DOHH2 (cell line): Measurements from ENCODE around the gene GALNT2.

ENCODE experiments used
- EZH2phosphoT487 ChIP-seq: fragments of 200-600 bp; sonication (generic); IDR thresholded peaks from 2 replicates; pipeline ENCODE4 v1.6.1; 2017; ENCODE audit warnings: borderline replicate concordance, mild to moderate bottlenecking, antibody characterized with exemption, low read length, moderate library complexity, mixed read lengths
- TF ChIP-seq, protein P1 (sequence below): fragments of 200-600 bp; sonication (generic); IDR thresholded peaks from one replicate; pipeline ENCODE4 v1.5.1; 2014; ENCODE audit warnings: antibody characterized with exemption, mild to moderate bottlenecking, low read depth, low read length; ENCODE audit not compliant: poor library complexity, severe bottlenecking

DNA sequence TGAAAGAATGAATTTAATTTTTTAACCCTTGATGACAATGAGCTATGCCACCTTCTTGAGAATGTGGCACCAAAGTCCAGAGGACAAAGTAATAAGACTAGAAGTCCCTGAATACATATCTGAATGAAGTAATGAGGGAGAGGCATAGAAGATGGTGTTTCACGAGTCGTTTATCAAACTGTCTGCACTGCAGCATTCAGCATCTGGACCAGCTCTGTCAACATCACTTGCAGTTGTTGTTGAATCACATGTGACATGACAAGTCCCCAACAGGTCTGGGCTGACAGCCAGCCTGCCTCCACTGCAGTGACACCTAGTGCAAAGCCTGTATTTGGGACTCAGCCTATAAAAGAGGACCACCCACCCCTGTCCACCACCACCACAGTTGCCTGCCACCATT lies 17.3 kb upstream of the GALNT2 start:
- TF ChIP-seq, protein P1, sequence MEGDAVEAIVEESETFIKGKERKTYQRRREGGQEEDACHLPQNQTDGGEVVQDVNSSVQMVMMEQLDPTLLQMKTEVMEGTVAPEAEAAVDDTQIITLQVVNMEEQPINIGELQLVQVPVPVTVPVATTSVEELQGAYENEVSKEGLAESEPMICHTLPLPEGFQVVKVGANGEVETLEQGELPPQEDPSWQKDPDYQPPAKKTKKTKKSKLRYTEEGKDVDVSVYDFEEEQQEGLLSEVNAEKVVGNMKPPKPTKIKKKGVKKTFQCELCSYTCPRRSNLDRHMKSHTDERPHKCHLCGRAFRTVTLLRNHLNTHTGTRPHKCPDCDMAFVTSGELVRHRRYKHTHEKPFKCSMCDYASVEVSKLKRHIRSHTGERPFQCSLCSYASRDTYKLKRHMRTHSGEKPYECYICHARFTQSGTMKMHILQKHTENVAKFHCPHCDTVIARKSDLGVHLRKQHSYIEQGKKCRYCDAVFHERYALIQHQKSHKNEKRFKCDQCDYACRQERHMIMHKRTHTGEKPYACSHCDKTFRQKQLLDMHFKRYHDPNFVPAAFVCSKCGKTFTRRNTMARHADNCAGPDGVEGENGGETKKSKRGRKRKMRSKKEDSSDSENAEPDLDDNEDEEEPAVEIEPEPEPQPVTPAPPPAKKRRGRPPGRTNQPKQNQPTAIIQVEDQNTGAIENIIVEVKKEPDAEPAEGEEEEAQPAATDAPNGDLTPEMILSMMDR = no peak
- TF ChIP-seq EZH2phosphoT487 = no peak
